ENCODE measurements around the gene VPS8.

Gene VPS8

GRCh38 chr3:184846496-184846895, 34.5 kb downstream of the VPS8 start:
- H3K9ac ChIP-seq = no peak overlapping the region
- no peaks in the 10 kb centered on the region for H3K79me2 ChIP-seq
- no peak for TF ChIP-seq CTCF (IDR thresholded peaks at IDR 0.05)
- H3K4me1 ChIP-seq = no peaks in the 10 kb centered on the region
- no peak overlapping the region for H2AFZ ChIP-seq
- H3K27me3 ChIP-seq (ENCODE audit: control insufficient read depth, insufficient read depth, low read length) = no peaks in the 10 kb centered on the region
- no peaks in the 10 kb centered on the region for H3K36me3 ChIP-seq (ENCODE audit: control insufficient read depth, insufficient read depth, low read length)
- H3K27ac ChIP-seq = no peak overlapping the region
- no peak overlapping the region for H3K4me3 ChIP-seq (ENCODE audit: low read depth, low read length)
- H3K4me2 ChIP-seq (ENCODE audit: low read length) = no peak overlapping the region
- no peaks in the 10 kb centered on the region for H3K9me3 ChIP-seq (ENCODE audit: control insufficient read depth, low read length)

DNA sequence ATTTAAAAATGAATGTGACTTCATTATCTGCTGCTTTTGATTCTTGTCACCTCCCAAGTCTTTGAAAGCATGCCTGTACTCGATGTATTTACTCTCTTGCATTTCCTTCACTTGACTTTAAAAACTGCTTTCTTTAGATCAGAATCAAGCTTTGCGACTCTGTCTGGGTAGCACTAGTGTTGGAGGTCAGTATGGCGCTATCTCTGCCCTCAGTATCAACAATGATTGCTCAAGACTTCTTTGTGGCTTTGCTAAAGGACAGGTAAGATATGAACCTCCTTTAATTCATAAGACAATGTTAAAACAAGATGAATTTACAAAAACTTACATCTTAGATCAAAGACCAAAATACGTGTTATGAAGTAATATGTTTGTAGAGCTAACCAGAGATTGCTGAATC, 37.0 kb downstream of the VPS8 start:
- Histone ChIP-seq H3K4me3 (ENCODE audit: low read depth, low read length) (no peak overlapping the region), H2AFZ (no peak overlapping the region), H3K9ac (no peak overlapping the region), H3K27ac (no peak overlapping the region), H3K4me1 (no peaks in the 10 kb centered on the region), H3K9me3 (ENCODE audit: control insufficient read depth, low read length) (no peaks in the 10 kb centered on the region), H3K27me3 (ENCODE audit: control insufficient read depth, insufficient read depth, low read length) (no peaks in the 10 kb centered on the region), H3K36me3 (ENCODE audit: control insufficient read depth, insufficient read depth, low read length) (no peaks in the 10 kb centered on the region), H3K79me2 (no peaks in the 10 kb centered on the region), H3K4me2 (ENCODE audit: low read length) (no peak overlapping the region)
- TF ChIP-seq CTCF (IDR thresholded peaks at IDR 0.05) = no peak

DNA sequence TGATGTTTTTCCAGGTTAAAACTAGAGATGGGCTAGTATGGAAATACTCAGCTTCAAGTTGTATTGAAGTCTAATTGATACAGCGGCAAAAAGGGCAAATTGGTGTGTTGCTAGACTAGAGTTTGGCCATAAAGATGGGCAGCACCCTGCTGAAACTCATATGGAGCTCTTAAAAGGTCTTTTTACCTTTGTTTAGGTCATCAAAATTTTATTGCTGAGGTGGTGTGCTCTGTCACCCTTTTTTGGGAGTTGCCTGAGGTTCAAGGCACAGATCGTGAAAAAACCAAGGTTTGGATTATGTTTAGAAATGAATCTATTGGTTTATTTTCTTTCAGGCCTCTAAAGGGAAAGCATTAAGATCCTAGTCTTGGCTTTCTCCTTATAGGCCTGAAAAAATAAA, 38.2 kb downstream of the VPS8 start:
- Histone ChIP-seq H3K27ac (no peak overlapping the region), H3K9me3 (ENCODE audit: control insufficient read depth, low read length) (no peaks in the 10 kb centered on the region), H3K9ac (no peak overlapping the region), H3K4me1 (no peaks in the 10 kb centered on the region), H3K79me2 (no peaks in the 10 kb centered on the region), H2AFZ (no peak overlapping the region), H3K4me2 (ENCODE audit: low read length) (no peak overlapping the region), H3K27me3 (ENCODE audit: control insufficient read depth, insufficient read depth, low read length) (no peaks in the 10 kb centered on the region), H3K4me3 (ENCODE audit: low read depth, low read length) (no peak overlapping the region), H3K36me3 (ENCODE audit: control insufficient read depth, insufficient read depth, low read length) (no peaks in the 10 kb centered on the region)
- TF ChIP-seq CTCF (IDR thresholded peaks at IDR 0.05) = no peak

DNA sequence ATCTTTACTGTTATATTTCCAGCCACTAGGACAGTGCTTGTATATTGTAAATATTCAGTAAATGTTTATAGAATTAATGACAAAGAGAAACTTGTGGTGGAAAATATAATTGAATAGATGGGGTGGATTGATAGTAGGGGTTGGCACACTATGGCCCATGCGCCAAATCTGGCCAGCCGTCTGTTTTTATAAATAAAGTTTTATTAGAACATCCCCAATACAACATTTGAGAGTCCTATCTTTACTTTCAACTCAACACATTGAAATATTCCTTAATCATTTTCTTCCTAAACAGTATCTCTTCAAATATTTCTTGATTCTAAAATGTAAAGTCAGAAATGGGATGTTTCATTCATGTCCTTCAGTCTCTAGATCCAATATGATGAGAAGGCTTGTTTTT, 45.1 kb downstream of the VPS8 start:
- no peaks in the 10 kb centered on the region for H3K27me3 ChIP-seq (ENCODE audit: control insufficient read depth, insufficient read depth, low read length)
- H3K4me1 ChIP-seq = no peaks in the 10 kb centered on the region
- H3K9me3 ChIP-seq (ENCODE audit: control insufficient read depth, low read length) = no peaks in the 10 kb centered on the region
- no peak overlapping the region for H3K27ac ChIP-seq
- H3K9ac ChIP-seq = no peak overlapping the region
- H3K79me2 ChIP-seq = no peaks in the 10 kb centered on the region
- H3K4me3 ChIP-seq (ENCODE audit: low read depth, low read length) = no peak overlapping the region
- H2AFZ ChIP-seq = no peak overlapping the region
- H3K4me2 ChIP-seq (ENCODE audit: low read length) = no peak overlapping the region
- H3K36me3 ChIP-seq (ENCODE audit: control insufficient read depth, insufficient read depth, low read length) = no peaks in the 10 kb centered on the region
- TF ChIP-seq CTCF (IDR thresholded peaks at IDR 0.05) = no peak

GRCh38 chr3:184864000-184864399, 52.0 kb downstream of the VPS8 start:
- no peaks in the 10 kb centered on the region for H3K79me2 ChIP-seq
- H3K27me3 ChIP-seq (ENCODE audit: control insufficient read depth, insufficient read depth, low read length) = no peaks in the 10 kb centered on the region
- no peak overlapping the region for H3K9ac ChIP-seq
- H3K4me1 ChIP-seq = no peaks in the 10 kb centered on the region
- H2AFZ ChIP-seq = no peak overlapping the region
- H3K4me3 ChIP-seq (ENCODE audit: low read depth, low read length) = no peak overlapping the region
- H3K4me2 ChIP-seq (ENCODE audit: low read length) = no peak overlapping the region
- no peaks in the 10 kb centered on the region for H3K36me3 ChIP-seq (ENCODE audit: control insufficient read depth, insufficient read depth, low read length)
- no peak overlapping the region for H3K27ac ChIP-seq
- no peaks in the 10 kb centered on the region for H3K9me3 ChIP-seq (ENCODE audit: control insufficient read depth, low read length)
- TF ChIP-seq CTCF (IDR thresholded peaks at IDR 0.05) = no peak
